ENCODE results near the gene FAM219A.

FAM219A gene

GRCh38 chr9:34399729-34400128, 58.6 kb downstream of the FAM219A start:
- DNase-seq: no peak

GRCh38 chr9:34398875-34399274, 59.5 kb downstream of the FAM219A start:
- no peak for DNase-seq

- no peak for DNase-seq
Observed at GRCh38 chr9:34396276-34397214, 61.8 kb downstream of the FAM219A start.

GRCh38 chr9:34392511-34392910, 65.9 kb downstream of the FAM219A start:
- no peak for DNase-seq

GRCh38 chr9:34387239-34387638, 71.1 kb downstream of the FAM219A start:
- no peak for DNase-seq

- no peak for DNase-seq
Observed at GRCh38 chr9:34386656-34387055, 71.7 kb downstream of the FAM219A start.

GRCh38 chr9:34385561-34386230, 72.7 kb downstream of the FAM219A start:
- no peak for DNase-seq

- peak; percentile 18 for DNase-seq
Observed at GRCh38 chr9:34384368-34385165, 73.8 kb downstream of the FAM219A start.

GRCh38 chr9:34383904-34384303, 74.5 kb downstream of the FAM219A start:
- DNase-seq: no peak

GRCh38 chr9:34382879-34383278, 75.5 kb downstream of the FAM219A start:
- DNase-seq: no peak

- DNase-seq: no peak
Observed at GRCh38 chr9:34382054-34382453, 76.3 kb downstream of the FAM219A start.

GRCh38 chr9:34381323-34381722, 77.0 kb downstream of the FAM219A start:
- no peak for DNase-seq

- peak; percentile 72 for DNase-seq
Observed at GRCh38 chr9:34380511-34381315, 77.7 kb downstream of the FAM219A start.

GRCh38 chr9:34380034-34380510, 78.3 kb downstream of the FAM219A start:
- no peak for DNase-seq

GRCh38 chr9:34379334-34380033, 78.9 kb downstream of the FAM219A start:
- peak; percentile 75 for DNase-seq

GRCh38 chr9:34378376-34379060, 79.9 kb downstream of the FAM219A start:
- no peak for DNase-seq

GRCh38 chr9:34377404-34377746, 81.0 kb downstream of the FAM219A start:
- DNase-seq: no peak

GRCh38 chr9:34376596-34377403, 81.6 kb downstream of the FAM219A start, which contains the start of gene MYORG:
TSS of gene MYORG (minus strand) at chr9:34376898. CDS start at chr9:34372943, 3,955 bp downstream.
- peak; percentile 79 for DNase-seq

- DNase-seq: no peak
Observed at GRCh38 chr9:34375901-34376595, 82.3 kb downstream of the FAM219A start.
